T-helper 2 cell (primary cell): ENCODE data around the gene NECTIN2.
A peak's percentile ranks its signal among the peaks of the same experiment; 100 is the strongest.
"Not testable (repeated sequence)": the region's sequence is repeated elsewhere in the genome, so short reads cannot be mapped to it uniquely, and the experiment has no call there.

Experiments
- DNase-seq, 5 experiments: peaks; one replicate each; pipeline versions ENCODE4 v3.0.0 to v3.0.0-alpha.2; 2012 to 2022

NECTIN2 gene

GRCh38 chr19:44909775-44910174 lies 63.7 kb downstream of the NECTIN2 start:
- no peak for DNase-seq

GRCh38 chr19:44911896-44912295 lies 65.8 kb downstream of the NECTIN2 start:
- DNase-seq = not testable (repeated sequence)

DNA sequence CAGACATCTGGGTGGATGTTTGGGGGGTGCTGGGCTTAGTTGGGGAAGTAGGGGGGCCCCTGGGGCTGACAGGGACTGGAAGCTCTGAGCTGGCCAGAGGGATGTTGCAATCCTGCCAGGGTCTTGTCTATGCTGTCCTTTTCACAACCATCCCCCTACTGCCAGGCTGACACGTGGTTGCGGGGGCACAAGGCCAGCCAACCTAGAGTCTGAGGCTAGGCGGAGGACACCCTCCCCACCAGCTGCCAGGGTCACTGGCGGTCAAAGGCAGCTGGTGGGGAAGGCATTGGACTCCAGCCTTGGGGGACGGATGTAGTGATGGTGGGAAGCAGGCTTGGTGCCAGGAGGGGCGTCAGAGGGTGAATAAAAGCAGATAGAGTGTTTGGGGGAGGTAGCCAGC lies 66.8 kb downstream of the NECTIN2 start:
- DNase-seq = no peak

DNA sequence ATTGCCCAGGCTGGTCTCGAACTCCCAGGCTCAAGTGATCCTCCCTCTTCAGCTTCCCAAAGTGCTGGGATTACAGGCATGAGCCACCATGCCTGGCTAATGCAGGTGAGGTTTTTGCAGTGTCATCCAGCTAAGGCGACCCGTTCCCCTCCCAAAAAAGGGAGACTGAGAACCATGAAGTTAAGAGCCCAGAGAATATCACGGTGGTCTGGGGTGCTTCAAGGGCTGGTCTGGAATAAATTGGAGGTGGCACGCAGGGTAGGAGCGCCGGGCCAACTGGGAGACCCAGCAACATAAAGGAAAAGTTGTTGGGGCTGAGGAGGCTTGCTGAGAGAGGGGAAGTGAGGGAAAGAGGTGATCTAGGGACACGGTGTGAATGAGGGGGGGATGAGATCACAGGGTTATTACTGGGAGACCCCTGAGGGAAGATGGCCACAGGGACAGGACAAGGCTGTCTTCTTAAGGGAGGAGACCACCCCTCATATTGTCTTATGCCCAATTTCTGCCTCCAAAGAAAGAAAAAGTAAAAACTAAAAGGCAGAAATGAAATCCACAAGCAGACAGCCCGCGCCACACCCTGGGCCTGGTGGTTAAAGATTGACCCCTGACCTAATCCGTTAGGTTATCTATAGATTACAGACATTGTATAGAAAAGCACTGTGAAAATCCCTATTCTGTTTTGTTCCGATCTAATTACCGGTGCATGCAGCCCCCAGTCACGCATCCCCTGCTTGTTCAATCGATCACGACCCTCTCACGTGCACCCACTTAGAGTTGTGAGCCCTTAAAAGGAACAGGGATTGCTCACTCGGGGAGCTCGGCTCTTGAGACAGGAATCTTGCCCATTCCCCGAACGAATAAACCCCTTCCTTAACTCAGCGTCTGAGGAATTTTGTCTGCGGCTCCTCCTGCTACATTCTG lies 67.7 kb downstream of the NECTIN2 start:
- not testable (repeated sequence) for DNase-seq

DNA sequence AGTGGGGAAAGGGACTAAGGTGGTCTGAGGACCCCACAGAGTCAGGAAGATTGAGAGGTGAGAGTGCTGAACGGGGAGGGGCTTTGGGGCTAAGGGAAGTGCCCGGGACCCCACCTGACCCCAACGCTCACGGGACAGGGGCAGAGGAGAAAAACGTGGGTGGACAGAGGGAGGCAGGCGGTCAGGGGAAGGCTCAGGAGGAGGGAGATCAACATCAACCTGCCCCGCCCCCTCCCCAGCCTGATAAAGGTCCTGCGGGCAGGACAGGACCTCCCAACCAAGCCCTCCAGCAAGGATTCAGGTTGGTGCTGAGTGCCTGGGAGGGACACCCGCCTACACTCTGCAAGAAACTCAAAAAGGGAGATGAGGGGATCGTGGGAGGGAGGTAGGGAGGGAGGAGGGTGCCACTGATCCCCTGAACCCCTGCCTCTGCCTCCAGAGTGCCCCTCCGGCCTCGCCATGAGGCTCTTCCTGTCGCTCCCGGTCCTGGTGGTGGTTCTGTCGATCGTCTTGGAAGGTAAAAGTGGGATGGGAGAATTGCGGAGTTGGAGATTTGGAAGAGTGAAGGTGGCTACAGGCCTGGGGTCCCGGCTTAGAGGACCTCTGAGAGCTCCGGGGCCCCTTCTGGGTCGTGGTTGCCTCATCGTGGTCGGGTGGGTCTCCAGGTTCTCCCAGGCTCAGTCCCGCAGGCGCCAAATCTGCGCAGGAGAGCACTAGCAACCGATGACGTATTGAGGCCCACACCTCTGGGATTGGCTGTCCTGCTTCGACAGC lies 68.5 kb downstream of the NECTIN2 start, which contains the start of gene APOC1:
Gene APOC1 (plus strand): TSS at position 176 of the 774 bp plus-strand sequence. CDS start 284 bp downstream, at position 460.
- DNase-seq = peak; percentile 29 to 87 (median 66)

GRCh38 chr19:44924243-44924725 lies 78.2 kb downstream of the NECTIN2 start:
- no peak for DNase-seq

- no peak for DNase-seq
Measured at GRCh38 chr19:44925114-44925891, 79.2 kb downstream of the NECTIN2 start.

- DNase-seq = not testable (repeated sequence)
Measured at GRCh38 chr19:44926245-44927077, 80.4 kb downstream of the NECTIN2 start.

- no peak for DNase-seq
Measured at GRCh38 chr19:44927746-44928145, 81.6 kb downstream of the NECTIN2 start.

DNA sequence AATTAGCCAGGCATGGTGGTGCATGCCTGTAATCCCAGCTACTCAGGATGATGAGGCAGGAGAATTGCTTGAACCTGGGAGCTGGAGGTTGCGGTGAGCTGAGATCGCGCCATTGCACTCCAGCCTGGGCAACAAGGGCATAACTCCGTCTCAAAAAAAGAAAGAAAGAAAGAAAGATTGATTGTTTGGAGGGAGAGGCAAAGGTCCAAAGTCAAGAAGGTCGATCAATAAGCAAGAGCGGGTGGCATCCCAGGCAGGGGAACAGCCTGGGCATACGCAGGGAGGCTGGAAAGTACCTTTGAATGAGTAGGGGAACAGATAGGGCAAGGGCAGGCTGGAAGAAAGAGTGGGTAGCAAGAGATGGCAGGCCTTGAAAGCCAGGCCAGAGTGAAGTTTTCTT lies 84.0 kb downstream of the NECTIN2 start:
- no peak for DNase-seq

DNA sequence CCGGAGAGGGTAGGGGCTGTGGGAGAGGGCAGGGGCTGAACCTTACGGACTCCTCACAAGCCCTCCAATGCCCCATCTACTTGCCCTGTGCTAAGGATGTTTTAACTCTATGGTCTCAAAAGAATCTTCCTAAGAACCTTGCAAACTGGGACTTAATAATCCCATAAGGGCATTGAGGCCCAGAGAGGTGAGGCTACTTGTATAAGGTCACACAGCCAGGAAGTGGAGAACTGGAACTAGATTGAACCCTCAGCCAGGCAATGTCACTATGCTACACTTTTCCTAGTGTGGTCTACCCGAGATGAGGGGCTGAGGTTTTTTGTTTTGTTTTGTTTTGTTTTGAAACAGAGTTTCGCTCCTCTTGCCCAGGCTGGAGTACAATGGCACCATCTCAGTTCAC lies 85.4 kb downstream of the NECTIN2 start:
- DNase-seq = no peak
